ENCODE measurements around the gene LSR.

DNA sequence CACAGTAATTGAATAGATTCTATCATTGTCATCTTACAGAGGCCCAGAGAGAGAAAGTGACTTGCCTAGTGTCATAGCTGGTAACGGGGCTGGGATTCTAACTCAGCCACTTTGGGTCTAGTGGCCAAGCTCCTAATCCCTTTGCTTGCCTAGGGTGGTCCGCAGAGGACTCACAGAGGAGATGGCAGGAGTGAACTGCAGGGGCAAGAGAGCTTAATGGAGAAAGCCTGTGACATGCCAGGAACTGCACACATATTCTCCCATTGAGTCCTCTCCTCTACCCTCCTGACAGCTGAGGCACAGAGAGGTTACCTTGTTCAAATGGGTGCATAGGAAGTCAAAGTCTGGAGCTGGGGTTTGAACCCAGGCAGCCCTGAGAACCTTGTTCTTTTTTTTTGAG lies 2.7 kb downstream of the LSR start:
- TF ChIP-seq, protein P1, sequence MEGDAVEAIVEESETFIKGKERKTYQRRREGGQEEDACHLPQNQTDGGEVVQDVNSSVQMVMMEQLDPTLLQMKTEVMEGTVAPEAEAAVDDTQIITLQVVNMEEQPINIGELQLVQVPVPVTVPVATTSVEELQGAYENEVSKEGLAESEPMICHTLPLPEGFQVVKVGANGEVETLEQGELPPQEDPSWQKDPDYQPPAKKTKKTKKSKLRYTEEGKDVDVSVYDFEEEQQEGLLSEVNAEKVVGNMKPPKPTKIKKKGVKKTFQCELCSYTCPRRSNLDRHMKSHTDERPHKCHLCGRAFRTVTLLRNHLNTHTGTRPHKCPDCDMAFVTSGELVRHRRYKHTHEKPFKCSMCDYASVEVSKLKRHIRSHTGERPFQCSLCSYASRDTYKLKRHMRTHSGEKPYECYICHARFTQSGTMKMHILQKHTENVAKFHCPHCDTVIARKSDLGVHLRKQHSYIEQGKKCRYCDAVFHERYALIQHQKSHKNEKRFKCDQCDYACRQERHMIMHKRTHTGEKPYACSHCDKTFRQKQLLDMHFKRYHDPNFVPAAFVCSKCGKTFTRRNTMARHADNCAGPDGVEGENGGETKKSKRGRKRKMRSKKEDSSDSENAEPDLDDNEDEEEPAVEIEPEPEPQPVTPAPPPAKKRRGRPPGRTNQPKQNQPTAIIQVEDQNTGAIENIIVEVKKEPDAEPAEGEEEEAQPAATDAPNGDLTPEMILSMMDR (IDR thresholded peaks at IDR 0.05) = no peak
- TF ChIP-seq POLR2AphosphoS5 (IDR thresholded peaks at IDR 0.05; ENCODE audit: insufficient read depth in 1 of 2, low read depth in 1 of 2) = no peak
